HL-60/S4 treated with phorbol 12-myristate 13-acetate at 8.2 ng/mL for 4 days and 3 days (cell line): ENCODE data around the gene SSTR3.

Experiments used
- in situ Hi-C: fragments of 300-500 bp; cut with MboI; formaldehyde crosslinking; loops from 2 replicates; pipeline ENCODE4 v1.15.0; 2022; ENCODE audit warnings: low sequenced_read_pairs

The SSTR3 gene

DNA sequence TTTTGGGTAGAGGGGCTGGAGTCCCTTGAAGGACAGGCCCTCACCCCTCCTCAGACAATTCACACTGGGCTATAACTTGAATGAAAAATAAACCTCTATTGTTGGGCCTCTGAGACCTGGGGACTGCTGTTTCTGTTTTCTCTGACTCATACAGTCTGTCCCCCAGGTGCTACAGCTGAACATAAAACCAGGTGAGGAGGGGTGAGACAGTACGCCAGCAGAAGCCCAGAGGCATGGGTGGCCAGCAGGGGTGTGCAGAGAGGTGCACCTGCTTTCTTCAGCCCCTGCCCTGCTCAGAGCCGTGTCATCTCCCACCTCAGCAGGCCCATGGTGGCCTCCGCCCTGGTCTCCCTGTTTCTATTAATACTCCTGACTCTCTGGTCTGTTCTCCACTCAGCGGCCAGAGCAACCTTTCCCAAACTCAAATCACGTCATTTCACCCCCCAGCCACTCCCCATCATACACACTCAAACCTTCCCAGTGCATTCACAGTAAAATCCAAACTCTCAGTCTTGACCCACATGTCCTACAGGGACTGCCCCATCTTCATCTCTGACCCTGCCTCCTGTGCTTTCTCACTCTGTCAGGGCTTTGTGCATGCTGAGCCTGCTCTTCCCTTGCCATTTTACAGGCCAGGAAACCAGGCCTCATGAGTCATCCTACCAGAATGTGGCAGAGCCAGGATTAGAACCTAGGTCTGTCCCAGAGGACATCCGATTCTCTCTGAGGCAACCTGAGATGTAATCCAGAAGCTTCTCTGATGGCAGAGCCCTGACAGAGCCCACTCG is 57.2 kb downstream of the SSTR3 start:
- in situ Hi-C loops: no loop called here
